Mammary epithelial cell (primary cell): Measurements from ENCODE around the gene PDF.

ENCODE experiments used
- CTCF ChIP-seq, 2 donors: IDR thresholded peaks in 1 of 2; conservative IDR thresholded peaks in 1 of 2; 2 replicates each; pipeline ENCODE4 v1.5.1; 2011 to 2012; ENCODE audit warnings: inconsistent platforms in 2 of 2, low read length in 2 of 2, mild to moderate bottlenecking in 2 of 2, control low read depth in 1 of 2, low read depth in 1 of 2; ENCODE audit not compliant: insufficient read depth in 1 of 2; ENCODE audit errors: extremely low read depth in 1 of 2
- EZH2 ChIP-seq: IDR thresholded peaks from 2 replicates; pipeline ENCODE4 v1.6.1; 2012; ENCODE audit warnings: low read length, inconsistent platforms, borderline replicate concordance

GRCh38 chr16:69311533-69312387 is 18.6 kb downstream of the PDF start:
- no peak for TF ChIP-seq EZH2
- peak in 1 of 2 donors; percentile 21 for TF ChIP-seq CTCF (conservative IDR thresholded peaks at IDR 0.05 in 1 of 2, IDR thresholded peaks at IDR 0.05 in 1 of 2; ENCODE audit: extremely low read depth in 1 of 2, insufficient read depth in 1 of 2, low read depth in 1 of 2, low read length in 2 of 2)
